Measurements from ENCODE around the gene PVALEF.

PVALEF gene

DNA sequence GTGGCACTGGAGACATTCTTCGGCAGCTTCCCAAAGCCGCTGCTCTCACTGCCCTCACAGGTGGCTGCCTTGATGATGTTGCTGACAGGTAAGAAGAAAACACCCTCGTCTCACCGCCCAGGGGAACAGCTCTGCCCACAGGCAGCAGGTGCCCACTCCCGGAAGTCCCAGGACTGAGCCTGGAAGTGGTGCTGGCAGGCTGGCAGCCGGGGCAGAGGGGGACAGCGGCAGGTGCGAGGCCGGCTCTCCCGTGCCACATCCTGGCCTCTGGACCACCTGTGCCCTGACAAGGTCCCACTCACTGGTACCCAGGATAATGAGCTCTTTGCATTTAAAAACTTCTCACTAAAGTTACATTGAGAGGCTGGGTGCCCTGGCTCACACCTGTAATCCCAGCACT is 37.0 kb downstream of the PVALEF start:
- TF ChIP-seq, protein P1, sequence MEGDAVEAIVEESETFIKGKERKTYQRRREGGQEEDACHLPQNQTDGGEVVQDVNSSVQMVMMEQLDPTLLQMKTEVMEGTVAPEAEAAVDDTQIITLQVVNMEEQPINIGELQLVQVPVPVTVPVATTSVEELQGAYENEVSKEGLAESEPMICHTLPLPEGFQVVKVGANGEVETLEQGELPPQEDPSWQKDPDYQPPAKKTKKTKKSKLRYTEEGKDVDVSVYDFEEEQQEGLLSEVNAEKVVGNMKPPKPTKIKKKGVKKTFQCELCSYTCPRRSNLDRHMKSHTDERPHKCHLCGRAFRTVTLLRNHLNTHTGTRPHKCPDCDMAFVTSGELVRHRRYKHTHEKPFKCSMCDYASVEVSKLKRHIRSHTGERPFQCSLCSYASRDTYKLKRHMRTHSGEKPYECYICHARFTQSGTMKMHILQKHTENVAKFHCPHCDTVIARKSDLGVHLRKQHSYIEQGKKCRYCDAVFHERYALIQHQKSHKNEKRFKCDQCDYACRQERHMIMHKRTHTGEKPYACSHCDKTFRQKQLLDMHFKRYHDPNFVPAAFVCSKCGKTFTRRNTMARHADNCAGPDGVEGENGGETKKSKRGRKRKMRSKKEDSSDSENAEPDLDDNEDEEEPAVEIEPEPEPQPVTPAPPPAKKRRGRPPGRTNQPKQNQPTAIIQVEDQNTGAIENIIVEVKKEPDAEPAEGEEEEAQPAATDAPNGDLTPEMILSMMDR (IDR thresholded peaks at IDR 0.05; ENCODE audit: insufficient read depth, low read length, poor library complexity, severe bottlenecking) = no peak
- H3K27me3 ChIP-seq (replicated peaks; ENCODE audit: control insufficient read depth, insufficient read depth, low read length) = no peaks in the 10 kb centered on the region
- no peak overlapping the region for H3K4me3 ChIP-seq (replicated peaks; ENCODE audit: low read depth, low read length)

DNA sequence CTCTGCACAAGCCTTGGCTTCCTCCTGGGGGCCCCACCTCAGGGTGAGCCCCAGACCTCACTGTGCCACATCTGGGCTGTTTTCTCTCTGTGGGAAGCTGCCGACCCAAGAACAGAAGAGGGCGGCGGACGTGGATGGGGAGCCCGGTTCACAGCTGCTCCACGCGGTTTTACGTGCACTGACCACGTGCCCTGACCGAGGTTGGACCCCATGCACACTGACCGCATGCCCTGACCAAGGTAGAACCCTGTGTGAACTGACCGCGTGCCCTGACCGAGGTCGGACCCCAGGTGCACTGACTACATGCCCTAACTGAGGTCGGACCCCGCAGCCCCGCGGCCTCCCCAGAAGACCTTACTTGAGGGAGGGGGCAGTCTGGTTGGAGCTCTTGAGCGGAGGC is 37.8 kb downstream of the PVALEF start:
- TF ChIP-seq, protein P1 (IDR thresholded peaks at IDR 0.05; ENCODE audit: insufficient read depth, low read length, poor library complexity, severe bottlenecking) = no peak
- Histone ChIP-seq H3K27me3 (replicated peaks; ENCODE audit: control insufficient read depth, insufficient read depth, low read length) (no peaks in the 10 kb centered on the region), H3K36me3 (ENCODE audit: control insufficient read depth, insufficient read depth, low read length) (peaks cover 5% of the 10 kb centered on the region), H3K4me3 (replicated peaks; ENCODE audit: low read depth, low read length) (no peak overlapping the region)
- no peak for DNase-seq (ENCODE audit: extremely low read depth, insufficient read length)

More for the DNA sequence above, 37.0 kb downstream of the PVALEF start:
- H3K36me3 ChIP-seq (ENCODE audit: control insufficient read depth, insufficient read depth, low read length) = peaks cover 5% of the 10 kb centered on the region
- DNase-seq (ENCODE audit: extremely low read depth, insufficient read length) = no peak

DNA sequence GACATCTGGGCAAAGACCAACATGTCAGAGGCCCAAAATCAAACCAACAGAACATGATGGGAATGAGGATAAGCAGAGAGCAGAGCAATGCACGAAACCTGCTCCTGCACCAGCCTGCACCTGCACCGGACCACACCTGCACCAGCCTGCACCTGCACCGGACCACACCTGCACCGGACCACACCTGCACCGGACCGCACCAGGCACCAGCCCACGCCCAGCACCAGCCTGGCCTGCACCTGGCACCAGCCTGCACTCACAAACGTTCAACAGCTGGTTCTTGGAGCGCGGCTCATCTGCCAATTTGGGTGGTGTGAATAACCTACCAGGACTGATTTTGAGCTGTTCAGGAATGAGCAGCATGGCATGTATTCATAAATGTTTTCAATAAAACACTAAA is 39.3 kb downstream of the PVALEF start:
- Histone ChIP-seq H3K27me3 (replicated peaks; ENCODE audit: control insufficient read depth, insufficient read depth, low read length) (no peaks in the 10 kb centered on the region), H3K4me3 (replicated peaks; ENCODE audit: low read depth, low read length) (no peak overlapping the region), H3K36me3 (ENCODE audit: control insufficient read depth, insufficient read depth, low read length) (peaks cover 4% of the 10 kb centered on the region)
- no peak for DNase-seq (ENCODE audit: extremely low read depth, insufficient read length)
- TF ChIP-seq, protein P1 (IDR thresholded peaks at IDR 0.05; ENCODE audit: insufficient read depth, low read length, poor library complexity, severe bottlenecking) = no peak

DNA sequence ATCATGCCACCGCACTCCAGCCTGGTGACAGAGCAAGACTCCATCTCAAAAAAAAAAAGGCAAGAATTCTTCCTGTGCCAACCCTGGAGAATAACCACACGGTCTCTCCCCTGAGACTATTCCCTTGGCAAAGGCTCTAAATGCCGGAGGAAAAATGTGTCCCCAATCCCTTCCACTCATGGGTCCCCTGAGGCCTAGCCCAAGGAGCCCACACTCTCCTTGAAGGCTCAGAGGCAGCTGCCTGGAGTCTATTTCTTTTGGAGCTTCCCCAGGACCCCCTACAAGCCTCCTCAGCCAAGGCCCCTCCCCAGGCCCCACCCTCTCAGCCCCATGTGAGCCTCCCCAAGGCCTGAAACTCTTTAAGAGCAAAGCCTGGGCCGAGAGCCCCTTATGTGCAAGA is 40.9 kb downstream of the PVALEF start:
- TF ChIP-seq, protein P1 (IDR thresholded peaks at IDR 0.05; ENCODE audit: insufficient read depth, low read length, poor library complexity, severe bottlenecking) = no peak
- no peak for DNase-seq (ENCODE audit: extremely low read depth, insufficient read length)
- H3K4me3 ChIP-seq (replicated peaks; ENCODE audit: low read depth, low read length) = no peak overlapping the region
- H3K36me3 ChIP-seq (ENCODE audit: control insufficient read depth, insufficient read depth, low read length) = peaks cover 4% of the 10 kb centered on the region
- no peaks in the 10 kb centered on the region for H3K27me3 ChIP-seq (replicated peaks; ENCODE audit: control insufficient read depth, insufficient read depth, low read length)

DNA sequence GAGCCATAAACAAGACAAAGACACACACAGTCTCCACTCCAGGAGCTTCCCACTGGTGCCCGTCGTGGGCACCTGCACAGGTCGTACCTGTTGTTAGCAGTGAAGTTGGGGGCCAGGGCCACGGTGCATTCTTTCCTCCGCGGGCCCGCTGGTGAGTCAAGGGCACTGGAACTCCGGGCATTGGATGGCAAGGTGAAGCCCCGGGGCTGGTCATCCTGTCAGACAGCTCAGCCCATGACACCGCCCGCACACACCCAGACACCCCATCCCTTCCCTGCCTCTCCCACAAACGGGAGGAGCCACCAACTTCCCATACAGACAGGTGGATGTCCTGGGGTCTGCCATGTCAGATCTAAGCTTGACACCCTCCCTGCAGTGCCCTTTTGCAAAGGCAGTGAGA is 41.4 kb downstream of the PVALEF start:
- Histone ChIP-seq H3K27me3 (replicated peaks; ENCODE audit: control insufficient read depth, insufficient read depth, low read length) (no peaks in the 10 kb centered on the region), H3K36me3 (ENCODE audit: control insufficient read depth, insufficient read depth, low read length) (peaks cover 4% of the 10 kb centered on the region), H3K4me3 (replicated peaks; ENCODE audit: low read depth, low read length) (no peak overlapping the region)
- no peak for DNase-seq (ENCODE audit: extremely low read depth, insufficient read length)
- TF ChIP-seq, protein P1 (IDR thresholded peaks at IDR 0.05; ENCODE audit: insufficient read depth, low read length, poor library complexity, severe bottlenecking) = no peak

All from GM06990 (cell line).